A673 (cell line): Measurements from ENCODE around the gene SUCLG2. TPM values are rescaled to one million over a fixed set of nuclear protein-coding genes. Genes with fewer than 3 reads are reported as not detected.

ENCODE experiments used
- BruUV-seq: library from RNA; stranded (reverse); fragments of 400-500 nt; replicated peaks from 2 replicates; lab custom pipeline; 2021; lab: Mats Ljungman, UMichigan
- CTCF ChIA-PET: fragments of 300-600 bp; sonication (Branson Sonifier 250); formaldehyde crosslinking; loops from one replicate; lab custom pipeline; 2022; ENCODE audit warnings: antibody characterized with exemption; lab: Charles Lee
- POLR2A ChIA-PET: fragments of 300-600 bp; sonication (Branson Sonifier 250); formaldehyde crosslinking; loops from one replicate; lab custom pipeline; 2022; ENCODE audit warnings: antibody characterized with exemption; ENCODE audit not compliant: low non-redundant PET; lab: Charles Lee
- DNase-seq: peaks from one replicate; pipeline ENCODE4 v3.0.0-alpha.2; 2015; ENCODE audit warnings: low spot score
- H3K27ac ChIP-seq: fragments of 200-600 bp; sonication (generic); 2 replicates; pipeline ENCODE4 v1.5.1; 2016; ENCODE audit warnings: mixed run types, low read depth, mild to moderate bottlenecking, mixed read lengths, antibody characterized with exemption, low read length; ENCODE audit not compliant: poor library complexity, severe bottlenecking
- H3K27me3 ChIP-seq: fragments of 200-600 bp; sonication (generic); replicated peaks from 2 replicates; pipeline ENCODE4 v1.6.1; 2017; ENCODE audit warnings: mixed run types, low read depth, mild to moderate bottlenecking, mixed read lengths, antibody characterized with exemption, low read length; ENCODE audit not compliant: insufficient read depth, poor library complexity
- H3K36me3 ChIP-seq: fragments of 200-600 bp; sonication (generic); 2 replicates; pipeline ENCODE4 v1.6.1; 2016; ENCODE audit warnings: mixed run types, mild to moderate bottlenecking, mixed read lengths, antibody characterized with exemption, low read length; ENCODE audit not compliant: insufficient read depth, poor library complexity, severe bottlenecking
- H3K4me1 ChIP-seq: fragments of 200-600 bp; sonication (generic); 2 replicates; pipeline ENCODE4 v1.6.1; 2017; ENCODE audit warnings: mixed run types, mild to moderate bottlenecking, mixed read lengths, antibody characterized with exemption, low read length; ENCODE audit not compliant: insufficient read depth, poor library complexity, severe bottlenecking
- H3K4me3 ChIP-seq: fragments of 200-600 bp; sonication (generic); 2 replicates; pipeline ENCODE4 v1.5.1; 2016; ENCODE audit warnings: low read depth, mixed run types, mild to moderate bottlenecking, mixed read lengths, low read length; ENCODE audit not compliant: poor library complexity, severe bottlenecking
- H3K9me3 ChIP-seq: fragments of 200-600 bp; sonication (generic); 2 replicates; pipeline ENCODE4 v1.6.1; 2016; ENCODE audit warnings: mixed run types, low read depth, mild to moderate bottlenecking, mixed read lengths, antibody characterized with exemption, low read length; ENCODE audit not compliant: poor library complexity, severe bottlenecking
- EZH2 ChIP-seq: fragments of 200-600 bp; sonication (generic); IDR thresholded peaks from 2 replicates; pipeline ENCODE4 v1.6.1; 2017; ENCODE audit warnings: borderline replicate concordance, low read depth, mild to moderate bottlenecking, mixed read lengths, antibody characterized with exemption, low read length; ENCODE audit not compliant: poor library complexity, severe bottlenecking
- intact Hi-C: fragments of 100-400 bp; cut with micrococcal nuclease; formaldehyde crosslinking; loops from one replicate; pipeline ENCODE4 v1.10.0; 2022; ENCODE audit not compliant: unreplicated experiment
- total RNA-seq: library from RNA; stranded (reverse); gene quantifications from 2 replicates; pipeline ENCODE4 v1.2.3, GENCODE V29; 2021
- TF ChIP-seq, protein P1 (sequence below): fragments of 300-800, 200-600 bp; sonication (generic); conservative IDR thresholded peaks from 2 replicates; pipeline ENCODE4 v1.5.1; 2017; ENCODE audit warnings: low read depth, mild to moderate bottlenecking, antibody characterized with exemption, low read length, moderate library complexity, mixed read lengths

The SUCLG2 gene
- total RNA-seq, 1 experiment from 2014 or later = 7.4 TPM

DNA sequence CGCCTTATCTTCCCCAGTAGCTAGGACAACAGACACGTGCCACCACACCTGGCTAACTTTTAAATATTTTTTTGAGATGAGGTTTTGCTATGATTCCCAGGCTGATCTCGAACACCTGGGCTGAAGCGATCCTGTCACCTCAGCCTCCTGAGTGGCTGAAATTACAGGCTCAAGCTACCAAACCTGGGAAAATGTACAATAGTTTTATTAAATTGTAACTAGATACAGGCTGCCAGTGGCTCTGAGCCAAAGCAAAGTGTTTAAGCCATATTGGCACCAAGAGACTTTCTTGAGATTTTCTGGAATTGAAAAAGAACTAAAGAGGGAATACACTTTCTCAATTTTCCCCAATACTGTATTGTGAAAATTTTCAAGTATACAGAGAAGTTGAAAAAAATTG, 204.3 kb downstream of the SUCLG2 start:
- Histone ChIP-seq H3K36me3 (no peaks in the 10 kb centered on the region), H3K4me1 (no peaks in the 10 kb centered on the region), H3K9me3 (no peaks in the 10 kb centered on the region), H3K27me3 (no peaks in the 10 kb centered on the region), H3K27ac (no peak overlapping the region), H3K4me3 (no peak overlapping the region)
- POLR2A ChIA-PET = no interaction called here
- CTCF ChIA-PET = no interaction called here
- intact Hi-C loops = no loop called here
- no TSS peak for BruUV-seq
- TF ChIP-seq EZH2 = no peak
- TF ChIP-seq, protein P1, sequence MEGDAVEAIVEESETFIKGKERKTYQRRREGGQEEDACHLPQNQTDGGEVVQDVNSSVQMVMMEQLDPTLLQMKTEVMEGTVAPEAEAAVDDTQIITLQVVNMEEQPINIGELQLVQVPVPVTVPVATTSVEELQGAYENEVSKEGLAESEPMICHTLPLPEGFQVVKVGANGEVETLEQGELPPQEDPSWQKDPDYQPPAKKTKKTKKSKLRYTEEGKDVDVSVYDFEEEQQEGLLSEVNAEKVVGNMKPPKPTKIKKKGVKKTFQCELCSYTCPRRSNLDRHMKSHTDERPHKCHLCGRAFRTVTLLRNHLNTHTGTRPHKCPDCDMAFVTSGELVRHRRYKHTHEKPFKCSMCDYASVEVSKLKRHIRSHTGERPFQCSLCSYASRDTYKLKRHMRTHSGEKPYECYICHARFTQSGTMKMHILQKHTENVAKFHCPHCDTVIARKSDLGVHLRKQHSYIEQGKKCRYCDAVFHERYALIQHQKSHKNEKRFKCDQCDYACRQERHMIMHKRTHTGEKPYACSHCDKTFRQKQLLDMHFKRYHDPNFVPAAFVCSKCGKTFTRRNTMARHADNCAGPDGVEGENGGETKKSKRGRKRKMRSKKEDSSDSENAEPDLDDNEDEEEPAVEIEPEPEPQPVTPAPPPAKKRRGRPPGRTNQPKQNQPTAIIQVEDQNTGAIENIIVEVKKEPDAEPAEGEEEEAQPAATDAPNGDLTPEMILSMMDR = no peak
- no peak for DNase-seq

DNA sequence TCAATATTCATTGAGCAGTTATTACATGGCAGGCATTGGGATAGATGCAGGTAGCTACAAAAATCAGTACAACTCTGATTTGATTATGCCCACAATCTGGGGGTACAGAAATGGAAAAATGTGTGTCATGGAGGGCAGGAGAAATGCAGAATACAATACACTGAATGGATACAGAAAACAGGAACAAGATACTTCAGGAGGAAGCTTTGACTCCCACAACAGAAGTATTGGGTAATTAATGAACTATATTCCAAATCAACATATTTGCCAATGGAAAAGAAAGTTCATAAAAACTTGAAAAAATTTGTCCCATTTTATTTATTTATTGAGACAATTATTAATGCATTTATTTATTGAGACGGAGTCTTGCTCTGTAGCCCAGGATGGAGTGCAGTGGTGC, 207.0 kb downstream of the SUCLG2 start:
- no peak for TF ChIP-seq EZH2
- TF ChIP-seq, protein P1 = no peak
- BruUV-seq = no TSS peak
- CTCF ChIA-PET = no interaction called here

DNA sequence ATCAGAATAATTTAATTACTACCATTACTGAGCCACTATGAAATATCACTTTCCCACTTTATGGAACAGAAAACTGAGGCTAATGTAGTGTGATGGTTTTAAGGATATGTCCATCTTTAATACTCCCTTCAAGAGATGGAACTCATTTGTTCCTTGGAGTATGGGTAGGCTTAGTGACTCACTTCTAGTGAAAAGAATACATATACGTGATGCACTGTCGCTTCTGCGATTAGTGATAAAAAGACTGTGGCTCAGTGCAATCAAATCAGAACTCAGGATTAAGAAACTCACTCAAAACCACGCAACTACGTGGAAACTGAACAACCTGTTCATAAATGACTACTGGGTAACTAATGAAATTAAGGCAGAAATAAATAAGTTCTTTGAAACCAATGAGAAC, 216.6 kb downstream of the SUCLG2 start:
- BruUV-seq = no TSS peak
- H3K36me3 ChIP-seq = no peaks in the 10 kb centered on the region

More for the DNA sequence above, 207.0 kb downstream of the SUCLG2 start:
- no peak for DNase-seq
- Histone ChIP-seq H3K9me3 (no peaks in the 10 kb centered on the region), H3K4me1 (no peaks in the 10 kb centered on the region), H3K36me3 (no peaks in the 10 kb centered on the region), H3K4me3 (no peak overlapping the region), H3K27ac (no peak overlapping the region), H3K27me3 (no peaks in the 10 kb centered on the region)
- POLR2A ChIA-PET = no interaction called here
- intact Hi-C loops = no loop called here

More for the DNA sequence above, 216.6 kb downstream of the SUCLG2 start:
- ChIA-PET CTCF (no interaction called here), POLR2A (no interaction called here)
- H3K27me3 ChIP-seq = no peaks in the 10 kb centered on the region
- intact Hi-C loops = no loop called here
- no peak for TF ChIP-seq EZH2
- TF ChIP-seq, protein P1 = no peak
- no peak overlapping the region for H3K27ac ChIP-seq
- DNase-seq = no peak
- H3K4me3 ChIP-seq = no peak overlapping the region
- no peaks in the 10 kb centered on the region for H3K4me1 ChIP-seq
- no peaks in the 10 kb centered on the region for H3K9me3 ChIP-seq
